GDM1 (cell line): ENCODE results near the gene FGF1.
"Not testable (repeated sequence)": the region's sequence is repeated elsewhere in the genome, so short reads cannot be mapped to it uniquely, and the experiment has no call there.

ENCODE experiments used
- DNase-seq: peaks from one replicate; lab custom pipeline; 2025; lab: John Stamatoyannopoulos, UW

The FGF1 gene

GRCh38 chr5:142668336-142668735 is 17.6 kb downstream of the FGF1 start:
- no peak for DNase-seq

- no peak for DNase-seq
These were observed 18.1 kb downstream of the FGF1 start for GRCh38 chr5:142667831-142668230.

- DNase-seq, result no peak
These were observed 21.3 kb downstream of the FGF1 start for GRCh38 chr5:142664636-142665035.

- no peak for DNase-seq
These were observed 21.8 kb downstream of the FGF1 start for GRCh38 chr5:142664067-142664466.

- DNase-seq, result no peak
These were observed 22.6 kb downstream of the FGF1 start for GRCh38 chr5:142663246-142663645.

GRCh38 chr5:142661957-142662356 is 23.9 kb downstream of the FGF1 start:
- DNase-seq, result no peak

- DNase-seq, result no peak
These were observed 24.7 kb downstream of the FGF1 start for GRCh38 chr5:142661143-142661542.

GRCh38 chr5:142660731-142661130 is 25.2 kb downstream of the FGF1 start:
- no peak for DNase-seq

- DNase-seq, result no peak
These were observed 25.7 kb downstream of the FGF1 start for GRCh38 chr5:142660196-142660595.

GRCh38 chr5:142659405-142659804 is 26.5 kb downstream of the FGF1 start:
- no peak for DNase-seq

GRCh38 chr5:142658278-142658677 is 27.6 kb downstream of the FGF1 start:
- DNase-seq, result no peak

- DNase-seq, result no peak
These were observed 28.4 kb downstream of the FGF1 start for GRCh38 chr5:142657446-142657845.

GRCh38 chr5:142655339-142656267 is 30.3 kb downstream of the FGF1 start:
- peak; percentile 38 for DNase-seq

- DNase-seq, result no peak
These were observed 31.3 kb downstream of the FGF1 start for GRCh38 chr5:142654578-142655058.

- no peak for DNase-seq
These were observed 32.6 kb downstream of the FGF1 start for GRCh38 chr5:142653321-142653720.

- DNase-seq, result no peak
These were observed 33.3 kb downstream of the FGF1 start for GRCh38 chr5:142652563-142652962.

GRCh38 chr5:142650881-142651280 is 35.0 kb downstream of the FGF1 start:
- no peak for DNase-seq

GRCh38 chr5:142650060-142650459 is 35.8 kb downstream of the FGF1 start:
- no peak for DNase-seq

GRCh38 chr5:142648108-142648507 is 37.8 kb downstream of the FGF1 start:
- DNase-seq, result not testable (repeated sequence)

- no peak for DNase-seq
These were observed 40.4 kb downstream of the FGF1 start for GRCh38 chr5:142645456-142645855.

GRCh38 chr5:142644640-142645361 is 41.1 kb downstream of the FGF1 start:
- DNase-seq, result no peak

- DNase-seq, result no peak
These were observed 41.8 kb downstream of the FGF1 start for GRCh38 chr5:142644127-142644526.

- DNase-seq, result no peak
These were observed 42.3 kb downstream of the FGF1 start for GRCh38 chr5:142643634-142644033.
